ENCODE results near the gene SIK2.
"Not testable (repeated sequence)": the region's sequence is repeated elsewhere in the genome, so short reads cannot be mapped to it uniquely, and the experiment has no call there.

The SIK2 gene

GRCh38 chr11:111765320-111765983 lies 163.2 kb downstream of the SIK2 start:
- no peak for DNase-seq

- DNase-seq = peak in 1 of 2 experiments; percentile 34
Observed at GRCh38 chr11:111765984-111766833, 164.0 kb downstream of the SIK2 start, which contains the start of gene PPP2R1B. Gene PPP2R1B (minus strand): TSS chr11:111766389. CDS start chr11:111766361, 28 bp downstream.

- no peak for DNase-seq
Observed at GRCh38 chr11:111766834-111767142, 164.5 kb downstream of the SIK2 start.

- no peak for DNase-seq
Observed at GRCh38 chr11:111770581-111771134, 168.4 kb downstream of the SIK2 start.

DNA sequence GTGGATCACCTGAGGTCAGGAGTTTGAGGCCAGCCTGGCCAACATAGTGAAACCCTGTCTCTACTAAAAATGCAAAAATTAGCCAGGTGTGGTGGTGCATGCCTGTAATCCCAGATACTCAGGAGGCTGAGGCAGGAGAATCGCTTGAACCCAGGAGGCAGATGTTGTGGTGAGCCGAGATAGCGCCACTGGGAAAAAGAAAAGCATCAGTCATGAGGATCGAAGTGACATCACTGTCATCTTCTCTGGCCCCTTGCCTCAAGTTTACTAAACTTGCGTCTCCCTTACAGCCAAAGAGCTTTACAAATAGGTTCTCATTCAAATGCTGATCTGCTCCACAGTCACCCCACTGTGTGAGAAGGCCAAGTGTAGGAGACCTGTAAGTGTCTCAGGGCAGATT lies 169.0 kb downstream of the SIK2 start:
- DNase-seq = not testable (repeated sequence)

- DNase-seq = no peak
Observed at GRCh38 chr11:111772535-111772934, 170.3 kb downstream of the SIK2 start.

DNA sequence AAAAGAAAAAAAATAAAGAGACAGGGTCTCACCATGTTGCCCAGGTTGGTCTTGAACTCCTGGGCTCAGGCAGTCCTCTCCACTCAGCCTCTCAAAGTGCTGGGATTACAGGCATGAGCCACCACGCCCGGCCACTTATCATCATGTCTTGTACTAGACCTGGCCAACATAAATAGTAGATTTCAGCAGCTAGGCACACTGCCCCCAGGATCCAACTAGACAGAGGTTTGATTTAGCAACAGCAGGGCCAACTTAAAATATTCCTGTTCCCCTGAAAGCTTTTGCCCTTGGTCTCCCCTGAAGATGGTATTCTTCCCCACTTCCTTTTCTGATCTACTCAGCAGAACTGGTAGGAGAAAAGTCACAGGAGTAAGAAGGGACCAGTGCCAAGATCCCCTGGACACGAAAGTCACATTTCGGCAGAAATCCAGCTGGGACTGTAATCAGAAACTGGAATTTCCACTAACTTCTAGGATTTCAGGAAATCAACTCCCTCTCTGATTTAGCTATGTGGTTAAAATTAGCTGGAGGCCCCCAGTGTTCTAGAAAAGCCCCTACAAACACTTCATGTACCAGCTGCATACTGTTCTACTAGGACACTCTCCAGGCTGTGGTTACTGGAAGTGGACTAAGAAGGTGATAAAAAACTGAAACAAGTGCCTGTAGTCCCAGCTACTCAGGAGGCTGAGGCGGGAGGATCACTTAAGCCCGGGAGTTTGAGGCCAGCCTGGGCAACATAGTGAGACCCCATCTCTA lies 172.9 kb downstream of the SIK2 start:
- no peak for DNase-seq

- DNase-seq = no peak
Observed at GRCh38 chr11:111776398-111777093, 174.3 kb downstream of the SIK2 start.

DNA sequence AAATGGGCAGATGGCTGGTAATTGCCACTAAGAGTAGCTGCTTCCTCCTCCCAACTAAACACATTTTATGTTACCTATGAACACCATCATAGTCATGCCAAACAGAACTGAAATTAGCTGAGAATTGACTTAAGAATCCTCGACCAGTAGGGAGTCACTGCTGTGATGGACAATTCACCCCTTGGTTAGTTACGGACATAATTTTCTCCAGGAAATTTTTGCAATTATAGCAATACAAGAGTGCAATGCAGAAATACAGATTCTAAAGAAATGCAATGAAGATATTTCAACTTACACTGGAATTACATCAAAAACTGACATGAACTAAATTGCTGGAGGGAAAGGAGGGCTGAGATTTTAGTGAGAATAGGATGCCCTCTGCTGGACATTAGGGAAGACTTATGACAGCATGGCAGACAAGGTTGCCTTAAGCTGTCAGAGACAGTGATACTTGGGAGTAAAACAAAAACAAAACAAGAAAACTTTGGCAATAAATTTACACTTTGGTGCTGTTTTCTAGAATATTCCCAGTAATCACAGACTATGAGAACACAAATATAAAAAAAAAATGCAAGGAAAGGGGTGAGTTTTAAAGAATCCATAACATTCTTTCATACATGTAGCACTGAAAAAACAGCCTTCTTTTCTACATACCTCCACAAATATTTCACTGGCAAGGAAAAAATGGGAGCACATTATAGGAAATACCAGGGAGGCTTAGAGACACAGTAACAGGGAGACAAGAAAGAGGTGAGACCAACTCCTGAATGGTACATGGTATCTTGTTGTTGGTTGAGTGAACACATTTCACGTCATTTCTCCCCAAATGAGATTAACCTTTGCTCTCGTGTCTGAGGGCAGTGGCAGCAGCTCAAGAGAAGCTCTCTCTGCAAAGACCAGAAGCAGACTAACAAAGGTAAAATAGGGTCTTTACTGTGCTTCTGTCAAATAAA lies 175.1 kb downstream of the SIK2 start:
- DNase-seq = peak in 1 of 2 experiments; percentile 52

DNA sequence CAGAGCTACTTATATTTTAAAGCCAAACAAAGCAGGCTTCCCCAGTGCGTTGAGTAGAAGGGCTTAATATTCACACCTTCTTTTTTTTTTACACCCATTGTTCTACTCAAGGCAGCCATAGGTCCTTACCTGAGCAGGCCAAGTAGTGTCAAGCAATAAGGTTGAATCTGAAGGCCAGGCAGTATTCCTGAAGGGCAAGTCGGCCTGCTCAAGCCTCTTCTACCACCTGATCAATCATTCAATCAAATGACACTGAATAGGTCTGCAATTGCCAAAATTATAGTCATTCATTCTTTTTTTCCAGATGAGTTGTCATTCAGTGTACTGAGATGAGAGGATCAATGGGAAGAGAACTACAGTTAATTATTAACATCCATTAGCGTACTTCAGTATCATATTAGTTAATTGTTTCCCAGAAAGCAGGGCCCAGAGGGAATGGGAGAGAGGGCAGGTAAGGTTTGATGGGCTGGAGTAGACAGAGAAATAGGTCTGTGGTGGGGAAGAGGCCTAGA lies 175.9 kb downstream of the SIK2 start:
- DNase-seq = no peak

- DNase-seq = no peak
Observed at GRCh38 chr11:111779118-111779517, 176.9 kb downstream of the SIK2 start.

Data from cerebellar nuclear complex (tissue), 1 donor.